Caco-2 (cell line): ENCODE measurements around the gene CDKN2AIP. TPM values are rescaled to one million over a fixed set of nuclear protein-coding genes. Genes with fewer than 3 reads are reported as not detected.
"Not testable (repeated sequence)": the region's sequence is repeated elsewhere in the genome, so short reads cannot be mapped to it uniquely, and the experiment has no call there.

Source experiments
- BruUV-seq: library from RNA; stranded (reverse); fragments of 400-500 nt; replicated peaks from 2 replicates; lab custom pipeline; 2021; lab: Mats Ljungman, UMichigan
- CTCF ChIA-PET: fragments of 300-600 bp; sonication (Branson Sonifier 250); formaldehyde crosslinking; loops from one replicate; lab custom pipeline; 2022; ENCODE audit warnings: antibody characterized with exemption; lab: Charles Lee
- POLR2A ChIA-PET: fragments of 300-600 bp; sonication (Branson Sonifier 250); formaldehyde crosslinking; loops from one replicate; lab custom pipeline; 2022; ENCODE audit warnings: antibody characterized with exemption; lab: Charles Lee
- DNase-seq, 2 experiments: peaks; one replicate each; pipeline versions ENCODE4 v3.0.0 to v3.0.0-alpha.2; 2020 to 2022
- H3K27me3 ChIP-seq: replicated peaks from 2 replicates; pipeline ENCODE4 v1.6.0; 2011; ENCODE audit warnings: low read length; ENCODE audit not compliant: control insufficient read depth, insufficient read depth
- H3K36me3 ChIP-seq: 2 replicates; pipeline ENCODE4 v1.5.1; 2011; ENCODE audit warnings: low read length; ENCODE audit not compliant: control insufficient read depth, insufficient read depth
- H3K4me1 ChIP-seq: fragments of 250-450 bp; sonication (Bioruptor Pico); 2 replicates; pipeline ENCODE4 v1.5.1; 2020; ENCODE audit warnings: mild to moderate bottlenecking
- H3K4me3 ChIP-seq: 2 replicates; pipeline ENCODE4 v1.5.1; 2011; ENCODE audit warnings: low read depth, mild to moderate bottlenecking, control low read depth, low read length
- H3K9me3 ChIP-seq: fragments of 250-450 bp; sonication (Bioruptor Pico); 2 replicates; pipeline ENCODE4 v1.5.1; 2020; ENCODE audit warnings: mild to moderate bottlenecking, moderate library complexity
- H3K27ac Mint-ChIP-seq: one replicate; pipeline ENCODE4 v1.8.0; 2022; ENCODE audit warnings: mixed read lengths; ENCODE audit not compliant: unreplicated experiment
- H3K27me3 Mint-ChIP-seq: one replicate; pipeline ENCODE4 v1.8.0; 2022; ENCODE audit warnings: mixed read lengths; ENCODE audit not compliant: insufficient read depth, unreplicated experiment
- H3K36me3 Mint-ChIP-seq: one replicate; pipeline ENCODE4 v1.8.0; 2022; ENCODE audit warnings: mild to moderate bottlenecking, mixed read lengths; ENCODE audit not compliant: insufficient read depth, unreplicated experiment
- H3K4me1 Mint-ChIP-seq: one replicate; pipeline ENCODE4 v1.8.0; 2022; ENCODE audit warnings: low read depth, mixed read lengths; ENCODE audit not compliant: unreplicated experiment
- H3K4me3 Mint-ChIP-seq: one replicate; pipeline ENCODE4 v1.8.0; 2022; ENCODE audit warnings: mild to moderate bottlenecking, moderate library complexity, mixed read lengths; ENCODE audit not compliant: unreplicated experiment
- H3K9me3 Mint-ChIP-seq: one replicate; pipeline ENCODE4 v1.8.0; 2022; ENCODE audit warnings: mixed read lengths; ENCODE audit not compliant: unreplicated experiment
- intact Hi-C: fragments of 100-400 bp; cut with micrococcal nuclease; formaldehyde crosslinking; loops from one replicate; pipeline ENCODE4 v1.10.0; 2022; ENCODE audit not compliant: unreplicated experiment
- total RNA-seq: library from RNA; stranded (reverse); gene quantifications from 2 replicates; pipeline ENCODE4 v1.2.3, GENCODE V29; 2022
- TF ChIP-seq, protein P1 (sequence below), 2 experiments: fragments of 200-600 bp in 1 of 2; IDR thresholded peaks; 1 replicate in 1 of 2; 2 replicates in 1 of 2; pipeline versions ENCODE4 v1.5.1 to v1.8.0; 2011 to 2022; ENCODE audit warnings: antibody characterized with exemption in 1 of 2, control low read depth in 1 of 2, inconsistent platforms in 1 of 2, low read depth in 1 of 2, low read length in 1 of 2, mild to moderate bottlenecking in 1 of 2, moderate library complexity in 1 of 2; ENCODE audit not compliant: insufficient read depth in 1 of 2, severe bottlenecking in 1 of 2, unreplicated experiment in 1 of 2

Gene CDKN2AIP
- total RNA-seq, 1 experiment from 2014 or later: 17.5 TPM

DNA sequence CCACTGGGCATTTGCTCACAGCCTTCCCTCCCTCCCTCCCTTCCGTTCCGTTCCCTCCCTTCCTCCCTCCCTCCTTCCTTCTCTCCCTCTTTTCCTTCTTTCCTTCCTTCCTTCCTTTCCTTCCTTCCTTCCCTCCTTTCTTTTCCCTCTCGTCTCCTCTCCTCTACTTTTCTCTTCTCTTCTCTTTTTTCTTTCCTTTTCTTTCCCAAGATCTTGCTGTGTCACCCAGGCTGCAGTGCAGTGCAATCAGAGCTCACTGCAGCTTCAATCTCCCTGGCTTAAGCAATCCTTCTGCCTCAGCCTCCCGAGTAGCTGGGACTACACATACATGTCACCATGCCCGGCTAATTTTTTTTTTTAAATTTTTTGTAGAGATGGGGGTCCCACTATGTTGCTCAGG lies 33.7 kb downstream of the CDKN2AIP start:
- Mint-ChIP-seq H3K36me3 (no peaks in the 10 kb centered on the region), H3K27ac (no peak overlapping the region), H3K4me3 (no peak overlapping the region), H3K27me3 (no peaks in the 10 kb centered on the region), H3K9me3 (no peaks in the 10 kb centered on the region), H3K4me1 (peaks cover under 1% of the 10 kb centered on the region)
- TF ChIP-seq, protein P1, sequence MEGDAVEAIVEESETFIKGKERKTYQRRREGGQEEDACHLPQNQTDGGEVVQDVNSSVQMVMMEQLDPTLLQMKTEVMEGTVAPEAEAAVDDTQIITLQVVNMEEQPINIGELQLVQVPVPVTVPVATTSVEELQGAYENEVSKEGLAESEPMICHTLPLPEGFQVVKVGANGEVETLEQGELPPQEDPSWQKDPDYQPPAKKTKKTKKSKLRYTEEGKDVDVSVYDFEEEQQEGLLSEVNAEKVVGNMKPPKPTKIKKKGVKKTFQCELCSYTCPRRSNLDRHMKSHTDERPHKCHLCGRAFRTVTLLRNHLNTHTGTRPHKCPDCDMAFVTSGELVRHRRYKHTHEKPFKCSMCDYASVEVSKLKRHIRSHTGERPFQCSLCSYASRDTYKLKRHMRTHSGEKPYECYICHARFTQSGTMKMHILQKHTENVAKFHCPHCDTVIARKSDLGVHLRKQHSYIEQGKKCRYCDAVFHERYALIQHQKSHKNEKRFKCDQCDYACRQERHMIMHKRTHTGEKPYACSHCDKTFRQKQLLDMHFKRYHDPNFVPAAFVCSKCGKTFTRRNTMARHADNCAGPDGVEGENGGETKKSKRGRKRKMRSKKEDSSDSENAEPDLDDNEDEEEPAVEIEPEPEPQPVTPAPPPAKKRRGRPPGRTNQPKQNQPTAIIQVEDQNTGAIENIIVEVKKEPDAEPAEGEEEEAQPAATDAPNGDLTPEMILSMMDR (IDR thresholded peaks at IDR 0.05; ENCODE audit: insufficient read depth in 1 of 2, low read depth in 1 of 2, low read length in 1 of 2, severe bottlenecking in 1 of 2, unreplicated experiment in 1 of 2): no peak
- no peak for DNase-seq
- no peak overlapping the region for H3K4me3 ChIP-seq
- no peaks in the 10 kb centered on the region for H3K36me3 ChIP-seq
- BruUV-seq: no TSS peak
- no peaks in the 10 kb centered on the region for H3K27me3 ChIP-seq
- intact Hi-C loops: loop anchor here (10.0 kb wide), 1 partner anchor 687 kb away; no protein-coding TSS in a partner anchor
- ChIA-PET CTCF (no interaction called here), POLR2A (no interaction called here)
- H3K9me3 ChIP-seq: no peaks in the 10 kb centered on the region
- H3K4me1 ChIP-seq: no peaks in the 10 kb centered on the region

DNA sequence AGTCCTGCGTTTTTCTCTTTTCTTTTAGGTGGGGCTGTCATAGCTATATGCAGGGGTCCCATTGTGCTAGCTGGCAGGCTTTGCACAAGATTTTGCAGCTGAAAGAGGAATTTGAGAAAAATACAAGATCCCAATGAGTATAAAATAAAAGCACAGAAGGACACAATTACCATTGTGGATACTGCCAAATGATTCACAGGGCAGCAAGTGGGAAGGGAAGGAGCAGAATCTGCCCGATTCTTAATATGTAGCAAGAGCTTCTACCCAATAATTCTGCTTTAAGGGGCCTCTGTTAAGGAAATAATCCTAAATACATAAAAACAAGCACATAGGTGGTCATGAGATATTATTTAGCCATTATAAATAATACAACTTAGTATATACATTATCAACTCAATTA lies 34.5 kb downstream of the CDKN2AIP start:
- H3K4me3 Mint-ChIP-seq: no peak overlapping the region
- H3K9me3 Mint-ChIP-seq: no peaks in the 10 kb centered on the region
- POLR2A ChIA-PET: no interaction called here
- CTCF ChIA-PET: no interaction called here
- intact Hi-C loops: loop anchor here (10.0 kb wide), 1 partner anchor 686 kb away; no protein-coding TSS in a partner anchor
- no peak overlapping the region for H3K27ac Mint-ChIP-seq
- no peaks in the 10 kb centered on the region for H3K9me3 ChIP-seq
- BruUV-seq: no TSS peak
- no peaks in the 10 kb centered on the region for H3K27me3 ChIP-seq
- H3K4me1 ChIP-seq: no peaks in the 10 kb centered on the region
- no peak for DNase-seq
- no peak overlapping the region for H3K4me3 ChIP-seq
- TF ChIP-seq, protein P1 (IDR thresholded peaks at IDR 0.05; ENCODE audit: insufficient read depth in 1 of 2, low read depth in 1 of 2, low read length in 1 of 2, severe bottlenecking in 1 of 2, unreplicated experiment in 1 of 2): no peak
- H3K36me3 ChIP-seq: no peaks in the 10 kb centered on the region
- H3K36me3 Mint-ChIP-seq: no peaks in the 10 kb centered on the region
- H3K27me3 Mint-ChIP-seq: no peaks in the 10 kb centered on the region
- H3K4me1 Mint-ChIP-seq: no peaks in the 10 kb centered on the region

GRCh38 chr4:183482515-183483095 lies 38.2 kb downstream of the CDKN2AIP start:
- CTCF ChIA-PET, H3K27ac Mint-ChIP-seq, POLR2A ChIA-PET, H3K4me1 Mint-ChIP-seq, DNase-seq, H3K27me3 Mint-ChIP-seq, H3K27me3 ChIP-seq, H3K4me1 ChIP-seq, H3K4me3 ChIP-seq, H3K9me3 ChIP-seq, H3K36me3 ChIP-seq, H3K36me3 Mint-ChIP-seq, BruUV-seq, intact Hi-C loops, H3K4me3 Mint-ChIP-seq, H3K9me3 Mint-ChIP-seq: not testable (repeated sequence)
